Measurements from ENCODE around the gene NOS3.

NOS3 gene

DNA sequence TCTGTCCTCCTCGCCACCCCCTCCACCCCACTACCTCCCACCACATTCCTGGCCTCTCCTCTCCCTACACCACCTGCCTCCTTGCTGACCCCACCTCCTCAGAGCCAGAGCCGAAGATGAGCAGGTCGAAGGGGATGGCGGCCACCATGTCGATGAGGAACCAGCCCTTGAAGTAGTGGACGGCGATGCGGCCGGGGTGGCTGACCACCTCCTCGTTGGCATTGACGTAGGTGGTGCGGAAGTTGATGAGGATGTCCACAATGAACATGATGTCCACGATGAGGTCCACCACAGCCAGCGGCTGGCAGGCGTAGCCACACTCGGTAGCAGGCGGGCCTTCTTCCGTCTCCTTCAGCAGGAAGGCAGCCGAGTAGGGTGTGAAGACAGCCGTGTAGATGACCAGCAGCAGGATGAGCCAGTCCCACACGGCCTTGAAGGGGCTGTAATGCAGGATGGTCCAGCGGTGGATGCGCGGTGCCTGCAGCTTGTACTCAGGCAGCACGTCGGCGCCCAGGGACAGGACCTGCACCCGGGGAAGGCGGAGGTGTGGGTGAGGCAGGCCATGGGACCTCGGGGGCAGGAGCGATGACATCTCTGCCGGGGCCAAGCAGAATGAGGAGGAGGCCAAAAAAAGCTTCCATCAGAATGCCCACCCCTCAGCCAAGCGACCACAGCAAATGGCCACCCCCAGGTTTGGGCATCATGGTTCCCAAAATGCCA, 38.3 kb upstream of the NOS3 start:
- no peak for ATAC-seq

DNA sequence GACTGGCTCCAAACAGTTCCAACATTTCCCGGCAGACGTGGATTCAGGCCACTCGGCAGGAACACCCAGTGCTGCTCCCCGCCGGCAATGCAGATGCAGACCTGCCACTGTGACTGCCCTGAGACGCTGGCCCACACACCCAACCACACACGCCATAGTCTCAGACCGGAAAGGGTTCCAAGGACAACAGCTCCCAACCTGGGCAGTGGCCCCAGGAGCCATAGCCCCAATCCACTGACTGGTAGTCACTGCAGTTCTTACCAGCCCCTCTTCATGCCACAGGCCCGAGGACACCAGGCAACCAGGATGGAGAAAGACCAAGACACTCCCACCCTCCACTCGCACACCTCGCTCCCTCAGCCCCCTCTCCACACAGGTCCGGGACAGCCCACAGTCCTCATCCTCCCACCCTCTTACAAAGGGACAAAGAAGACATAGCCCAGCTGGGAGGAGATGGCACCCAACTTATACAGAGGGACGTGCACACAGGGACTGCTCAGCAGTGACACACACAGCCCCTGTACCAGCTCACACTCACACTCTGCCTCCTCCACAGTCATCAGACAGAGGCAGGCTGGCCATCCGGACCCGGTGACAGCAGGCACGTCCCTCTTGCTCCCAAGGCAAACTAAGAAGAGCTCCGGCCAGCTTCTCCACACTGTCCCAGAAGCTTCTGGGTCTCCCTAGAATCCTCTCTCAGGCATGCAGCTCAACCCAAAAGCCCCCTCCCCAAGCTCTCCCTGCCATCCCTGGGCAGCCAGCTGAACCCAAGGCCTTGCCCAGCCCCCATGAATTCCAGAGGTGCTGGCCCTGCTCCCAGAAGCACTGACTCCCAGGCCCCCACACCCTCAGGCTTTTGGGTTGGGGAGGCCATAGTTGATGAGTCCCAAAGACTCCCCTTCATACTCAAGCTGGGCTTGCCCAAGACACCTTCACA, 37.5 kb upstream of the NOS3 start:
- no peak for ATAC-seq

DNA sequence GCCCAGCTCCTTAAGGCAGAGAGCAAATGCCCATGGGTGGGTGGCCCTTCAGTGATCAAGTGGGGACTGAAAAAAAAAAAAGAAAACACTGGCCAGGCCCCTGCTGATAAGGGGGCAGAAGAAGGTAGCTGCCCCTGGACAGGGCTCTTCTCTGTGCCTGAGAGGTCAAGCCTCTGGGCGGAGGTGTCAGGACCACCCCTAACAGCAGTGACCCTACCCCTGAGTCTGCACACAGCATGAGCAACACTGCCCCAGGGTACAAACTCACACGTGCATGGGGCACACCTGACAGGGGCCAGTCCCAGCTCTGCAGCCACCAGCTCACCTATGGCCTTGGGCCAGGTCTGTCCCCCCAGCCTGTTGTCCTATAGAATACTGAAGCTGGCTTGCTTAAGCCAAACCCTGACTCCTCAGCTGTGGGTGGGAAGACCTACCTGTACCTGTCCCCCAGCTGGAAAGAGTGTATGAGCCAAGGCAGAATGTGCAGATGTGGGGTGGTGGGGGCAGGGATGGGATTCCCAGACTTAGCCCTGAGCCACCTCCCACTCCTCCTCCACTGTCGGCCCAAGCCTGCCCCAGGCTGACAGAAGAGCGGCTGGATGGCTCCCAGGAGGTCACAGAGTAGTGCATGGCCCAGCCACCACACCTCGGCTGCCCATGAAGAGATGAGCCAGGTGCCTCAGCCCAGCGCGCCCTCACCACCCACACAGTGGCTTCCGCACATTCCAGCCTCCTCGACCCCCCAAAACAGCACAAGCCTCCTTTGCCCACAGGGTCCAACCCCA, 36.4 kb upstream of the NOS3 start:
- ATAC-seq: no peak

DNA sequence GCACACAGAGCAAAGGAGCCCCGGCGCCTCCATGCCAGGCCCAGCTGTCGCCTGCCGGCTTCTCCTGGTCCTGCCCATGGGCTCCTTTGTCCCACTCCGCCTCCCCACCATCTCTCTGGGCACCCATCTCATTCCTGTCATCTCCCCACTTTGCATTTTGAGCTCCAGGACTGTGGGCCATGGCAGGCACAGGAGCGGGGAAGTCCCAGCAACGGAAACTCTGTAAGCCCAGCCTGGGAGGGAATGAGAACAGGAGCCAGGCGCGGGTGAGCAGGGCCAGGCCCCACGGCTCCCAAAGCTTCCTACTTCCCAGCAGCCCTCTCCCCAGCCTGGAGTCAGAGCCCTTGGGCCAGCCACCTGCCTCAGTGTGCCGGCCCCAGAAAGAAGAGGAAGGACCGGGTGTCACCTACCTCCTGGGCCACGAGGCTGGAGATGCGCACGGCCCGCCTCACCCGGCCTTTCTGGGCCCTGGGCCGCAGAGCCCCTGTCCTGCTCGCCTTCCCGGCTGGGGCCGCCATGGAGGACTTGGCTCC, 35.8 kb upstream of the NOS3 start:
- no peak for ATAC-seq

DNA sequence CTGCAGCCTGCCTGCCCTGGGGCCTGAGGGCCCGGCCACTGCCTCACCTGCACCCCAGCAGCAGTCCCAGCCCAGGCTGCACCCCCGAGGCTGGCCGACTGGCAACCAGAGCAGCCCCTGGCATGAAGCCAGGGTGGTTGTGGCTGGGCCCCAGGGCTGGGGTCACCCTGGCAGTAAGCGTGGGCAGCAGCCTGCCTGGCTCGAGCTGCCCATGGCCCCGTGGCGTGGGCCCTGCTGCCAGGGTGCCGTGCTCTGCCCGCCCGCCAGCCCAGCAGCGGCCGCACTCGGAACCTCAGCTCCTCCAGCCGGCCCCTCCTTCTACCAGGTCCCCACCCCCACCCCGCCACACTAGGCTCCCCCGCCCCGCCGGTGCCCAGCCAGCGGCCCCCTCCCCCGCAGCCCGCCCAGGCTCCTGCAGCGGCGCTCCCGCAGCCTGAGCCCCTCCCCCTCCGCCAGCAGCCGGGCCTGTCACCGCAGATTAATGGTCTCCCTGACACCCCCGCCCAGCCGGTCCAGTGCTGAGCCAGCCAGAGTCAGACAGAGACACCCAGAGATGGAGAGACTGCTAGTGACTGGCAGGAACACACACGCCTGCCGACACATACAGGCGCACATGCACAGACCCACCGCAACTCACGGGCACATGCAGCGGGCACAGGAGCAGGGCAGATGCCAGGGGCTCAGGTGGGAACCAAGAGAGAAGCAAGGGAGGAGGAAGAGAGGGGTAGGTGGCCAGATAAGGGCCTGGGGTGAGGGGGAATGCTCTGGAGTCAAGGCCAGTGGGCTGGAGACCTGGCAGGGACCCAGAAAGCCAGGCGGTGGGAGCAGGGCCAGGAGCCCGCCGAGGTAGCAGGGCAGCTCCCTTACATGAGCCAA, 35.1 kb upstream of the NOS3 start:
- no peak for ATAC-seq

DNA sequence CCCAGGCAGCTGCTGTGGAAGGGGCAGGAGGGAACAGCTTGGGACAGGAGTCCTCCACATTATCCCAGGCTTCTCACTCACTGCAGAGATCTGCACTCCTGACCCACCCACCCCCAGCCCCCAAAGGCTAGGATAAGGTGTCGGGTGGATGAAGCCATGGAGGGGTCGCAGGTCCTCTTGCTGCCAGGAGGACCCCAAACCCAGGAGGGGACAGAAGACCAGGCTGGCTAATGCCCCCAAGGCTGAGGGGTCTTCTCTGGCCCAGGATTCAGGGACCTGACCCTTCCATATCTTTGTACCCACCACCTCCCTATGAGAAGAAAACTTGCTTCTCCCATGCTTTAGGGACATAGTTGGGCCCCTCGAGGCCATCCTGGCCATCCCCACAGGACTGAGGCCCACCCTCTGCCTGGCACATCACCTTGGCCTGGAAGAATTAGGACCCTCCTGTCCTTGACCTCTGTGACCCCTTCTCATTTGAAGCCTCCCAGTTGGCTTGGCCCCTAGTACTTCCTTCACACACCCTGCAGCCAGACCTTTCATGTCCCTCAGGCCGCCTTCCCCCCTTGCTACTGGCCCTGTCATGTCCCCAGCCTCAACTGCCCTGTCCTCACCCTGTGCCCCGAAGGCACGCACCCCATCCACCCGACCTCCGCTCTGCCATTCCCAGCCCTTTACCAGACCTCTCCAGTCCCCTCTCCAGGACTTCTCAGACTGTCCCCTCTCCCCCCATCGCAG, 34.3 kb upstream of the NOS3 start:
- no peak for ATAC-seq

DNA sequence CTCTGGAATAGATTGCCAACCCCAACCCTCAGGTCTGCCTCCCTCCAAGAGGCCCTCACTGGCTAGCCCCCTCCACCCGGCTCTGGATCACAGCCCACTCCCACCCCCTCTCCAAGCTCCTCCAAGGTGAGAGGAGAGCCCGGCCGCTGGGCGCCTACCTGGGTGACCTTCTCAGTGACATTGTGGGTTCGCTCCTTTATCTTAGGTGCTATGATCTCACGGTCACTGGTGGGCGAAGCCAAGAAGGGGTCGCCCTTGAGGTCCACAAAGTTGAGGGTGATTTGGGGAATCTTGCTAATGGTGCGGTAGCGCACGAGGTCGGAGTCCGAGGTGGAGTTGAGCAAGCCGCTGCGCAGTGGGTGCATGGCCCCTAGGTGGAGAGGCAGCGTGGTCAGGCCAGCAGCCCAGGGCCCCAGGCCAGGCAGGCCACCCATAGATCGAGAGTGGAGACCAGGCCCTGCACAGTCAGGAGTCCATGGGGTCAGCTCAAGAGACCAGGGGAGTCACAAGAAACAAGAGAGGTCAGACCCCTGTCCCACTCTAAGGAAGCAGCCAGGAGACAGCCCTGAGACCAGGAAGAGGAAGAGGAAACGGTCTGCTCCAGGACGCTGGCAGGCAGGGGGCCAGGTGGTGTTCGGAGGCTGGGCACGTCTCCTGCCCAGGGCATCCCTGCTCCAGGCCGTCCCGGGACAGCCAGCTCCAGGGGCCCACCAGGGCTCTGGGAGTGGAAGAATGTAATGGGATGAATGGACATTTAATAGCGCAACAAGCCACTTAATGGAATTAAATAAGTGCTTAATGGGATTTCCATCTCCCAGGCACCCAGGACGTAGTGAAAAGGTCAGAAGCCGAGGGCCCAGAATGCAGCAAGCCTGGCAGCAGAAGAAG, 33.4 kb upstream of the NOS3 start:
- ATAC-seq: no peak

DNA sequence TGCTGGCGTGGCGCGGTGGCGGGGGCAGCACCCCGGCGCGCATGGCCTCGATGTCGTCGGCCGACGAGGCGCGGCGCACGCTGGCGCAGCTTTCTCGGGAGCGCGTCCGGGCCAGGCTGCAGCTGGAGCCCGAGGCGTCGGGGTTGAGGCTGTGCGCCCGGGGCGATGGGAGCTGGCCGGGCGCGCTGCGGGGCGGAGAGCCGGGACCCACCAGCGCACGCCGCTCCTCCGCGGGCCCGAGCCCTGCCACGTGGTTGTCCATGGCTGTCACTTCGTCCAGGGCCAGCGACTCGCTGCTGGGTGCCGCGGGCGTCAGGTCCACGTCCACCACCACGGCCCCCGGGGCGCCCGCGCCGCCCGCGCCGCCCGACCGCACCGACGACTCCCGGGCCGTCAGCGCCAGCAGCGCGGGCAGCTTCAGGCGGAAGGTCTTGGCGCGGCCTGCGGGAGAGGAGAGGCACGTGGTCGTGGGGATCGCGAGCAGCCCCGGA, 32.7 kb upstream of the NOS3 start:
- no peak for ATAC-seq

DNA sequence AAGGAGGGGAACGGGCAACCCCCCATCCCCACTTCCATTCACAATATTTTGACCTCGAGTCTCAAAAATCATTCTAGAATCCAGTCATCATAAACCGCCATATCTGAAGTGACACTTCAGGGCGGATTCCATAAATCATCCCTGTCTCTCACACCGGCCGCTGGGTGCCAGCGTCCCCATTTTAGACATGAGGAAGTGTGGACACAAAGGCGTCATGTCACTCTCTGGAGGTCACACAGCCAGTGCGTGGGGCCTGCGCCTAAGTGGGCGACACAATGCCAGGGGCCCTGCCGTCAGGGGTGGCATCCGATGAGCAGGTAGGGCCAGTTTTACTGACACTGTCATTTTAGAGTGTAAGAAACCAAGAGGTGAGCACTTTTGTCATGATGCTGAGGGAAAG, 32.2 kb upstream of the NOS3 start:
- ATAC-seq: no peak

DNA sequence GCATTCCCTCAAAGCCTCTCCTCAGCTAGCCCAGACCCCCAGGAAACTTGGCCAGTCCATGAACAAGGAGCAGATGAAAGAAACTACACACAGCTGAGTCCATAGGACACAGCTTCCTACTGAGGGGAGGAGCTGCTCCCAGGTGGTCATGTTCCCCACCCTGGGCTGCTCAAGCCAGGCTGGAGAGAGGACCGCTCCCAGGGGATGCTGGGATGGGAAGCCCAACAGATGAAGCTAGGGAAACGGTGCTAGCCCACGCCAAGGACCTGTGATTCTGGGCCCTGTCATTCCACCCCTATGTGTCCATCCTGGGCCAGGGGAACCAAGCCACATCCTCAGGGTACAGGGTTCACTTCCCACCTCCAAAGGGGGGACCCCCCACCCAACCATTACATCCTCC, 31.7 kb upstream of the NOS3 start:
- ATAC-seq: no peak

DNA sequence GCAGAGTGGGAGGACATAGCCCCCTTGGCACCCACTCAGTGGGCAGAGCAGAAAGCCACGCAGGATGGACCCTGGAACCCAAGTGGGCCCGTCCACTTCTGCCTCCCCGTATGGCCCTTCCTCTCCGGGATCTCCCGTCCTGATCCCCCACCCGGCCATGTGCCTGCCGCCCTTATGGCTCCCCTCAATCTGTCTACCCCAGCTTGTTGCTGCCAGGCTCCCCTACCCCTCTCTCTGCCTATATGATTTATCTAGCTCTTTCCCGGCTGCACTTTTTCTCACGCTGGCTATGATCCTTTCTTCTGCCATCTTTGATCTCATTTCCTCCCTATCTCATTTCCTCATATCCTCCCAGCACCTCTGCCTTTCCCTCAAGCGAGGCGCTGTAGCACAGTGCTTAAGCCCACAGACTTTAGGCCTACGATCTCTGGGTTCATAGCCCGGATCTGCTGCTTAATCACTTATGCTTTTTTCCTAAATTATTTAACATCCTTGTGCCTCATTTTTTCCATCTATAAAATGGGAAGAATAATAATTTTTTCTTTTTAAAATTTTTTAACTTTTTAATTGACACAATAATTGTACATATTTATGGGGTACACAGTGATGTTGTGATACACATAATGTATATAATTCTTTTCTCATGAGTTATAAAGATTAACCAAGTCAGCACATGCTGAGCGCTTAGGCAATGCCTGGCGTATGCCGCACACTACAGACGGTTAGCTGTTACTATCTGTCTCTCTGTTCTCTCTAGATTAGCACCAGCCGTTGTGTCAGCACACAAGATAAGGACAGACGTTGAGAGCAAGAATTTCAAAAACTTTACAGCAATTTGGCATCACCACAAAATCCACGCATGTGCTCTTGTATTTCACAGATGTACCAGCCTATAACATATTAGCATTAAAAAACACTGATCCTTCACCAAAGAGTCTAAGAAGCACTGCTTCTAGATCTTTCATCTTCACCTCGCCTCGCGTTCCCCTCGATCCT, 30.8 kb upstream of the NOS3 start:
- ATAC-seq: no peak

DNA sequence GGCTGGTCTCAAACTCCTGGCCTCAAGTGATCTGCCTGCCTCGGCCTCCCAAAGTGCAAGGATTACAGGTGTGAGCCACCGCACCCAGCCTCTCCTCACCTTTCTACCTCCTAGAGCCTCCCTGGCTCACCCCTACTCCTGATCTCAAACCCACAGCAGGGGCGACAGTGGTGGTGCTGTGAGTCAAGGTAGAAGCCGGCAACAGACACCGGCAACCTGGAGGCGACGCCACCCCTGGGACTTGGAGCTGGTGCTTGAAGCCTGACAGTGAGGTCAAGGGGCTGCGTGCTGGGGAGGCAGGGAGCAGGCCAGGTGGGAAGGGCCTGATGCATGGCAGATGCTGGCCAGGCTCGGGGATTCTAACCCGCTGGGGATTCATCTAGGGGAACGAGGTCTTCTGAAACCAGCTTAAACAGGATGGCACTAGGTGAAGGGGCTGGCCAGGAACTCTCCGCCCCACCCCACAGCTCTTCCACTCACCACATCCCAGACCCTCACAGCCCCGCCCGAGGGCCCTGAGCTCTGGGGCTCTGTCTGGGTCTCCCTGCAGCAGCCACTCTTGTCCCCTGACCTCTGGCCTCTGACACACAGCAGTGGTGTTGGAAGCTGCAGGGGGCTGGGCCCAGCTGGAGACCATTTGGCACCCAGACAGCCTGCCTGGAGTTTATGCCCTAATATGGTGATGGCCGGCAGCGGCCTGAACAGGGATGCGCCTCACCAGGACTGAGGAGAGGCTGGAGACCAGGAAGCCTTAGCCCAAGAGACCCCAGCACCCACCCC, 29.1 kb upstream of the NOS3 start:
- ATAC-seq: no peak

DNA sequence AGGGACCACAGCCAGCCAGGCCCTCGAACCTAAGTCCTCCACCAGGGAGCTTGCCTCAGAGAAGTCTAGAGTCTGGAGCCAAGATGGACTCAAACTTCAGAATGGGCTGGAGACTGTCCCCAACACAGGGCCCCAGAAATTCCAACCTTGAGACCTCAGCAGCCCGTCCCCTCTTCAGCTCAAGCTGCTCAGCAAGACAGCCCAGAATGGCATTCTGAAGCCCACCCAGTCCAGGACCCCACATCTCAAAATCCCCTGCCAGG, 28.6 kb upstream of the NOS3 start:
- no peak for ATAC-seq

DNA sequence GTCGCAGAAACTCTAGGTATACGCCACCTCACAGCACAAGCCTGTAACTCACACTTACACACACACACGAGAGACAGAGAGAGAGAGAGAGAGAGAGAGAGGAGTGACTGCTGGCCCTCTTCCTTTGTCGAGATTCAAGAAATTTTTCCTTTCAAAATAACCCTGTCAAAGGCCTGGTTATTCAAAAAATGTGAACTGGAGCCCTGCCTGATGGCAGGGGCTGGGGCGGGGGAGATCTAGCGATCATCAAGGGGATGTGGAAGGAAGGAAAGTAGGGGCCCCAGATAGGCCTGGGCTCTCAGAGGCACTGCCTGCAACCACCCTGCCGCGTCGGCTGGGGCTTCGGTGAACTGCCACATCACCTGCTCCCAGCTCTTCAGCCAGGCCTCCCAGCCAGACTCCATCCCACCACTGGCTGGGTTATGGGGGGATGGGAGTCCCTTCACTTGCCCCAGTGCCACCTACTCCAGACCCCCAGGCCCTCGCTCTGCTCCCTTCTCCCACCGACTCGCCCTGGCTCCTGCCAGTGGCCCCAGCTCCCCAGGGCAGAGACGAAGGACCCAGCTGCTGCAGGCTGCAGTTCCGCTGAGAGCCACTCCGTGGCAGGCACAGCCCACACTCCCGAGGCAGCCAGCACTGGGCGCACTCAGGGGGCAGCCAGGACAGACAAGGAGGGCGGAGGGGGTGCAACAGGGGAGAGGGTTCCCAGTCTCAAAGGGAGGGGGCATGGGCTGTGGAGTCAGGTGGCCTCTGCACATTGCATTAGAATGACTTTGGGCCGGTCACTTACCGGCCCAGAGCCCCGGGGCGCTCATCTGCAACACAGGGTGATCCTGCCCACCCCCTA, 28.0 kb upstream of the NOS3 start:
- ATAC-seq: peak; percentile 85 to 91

DNA sequence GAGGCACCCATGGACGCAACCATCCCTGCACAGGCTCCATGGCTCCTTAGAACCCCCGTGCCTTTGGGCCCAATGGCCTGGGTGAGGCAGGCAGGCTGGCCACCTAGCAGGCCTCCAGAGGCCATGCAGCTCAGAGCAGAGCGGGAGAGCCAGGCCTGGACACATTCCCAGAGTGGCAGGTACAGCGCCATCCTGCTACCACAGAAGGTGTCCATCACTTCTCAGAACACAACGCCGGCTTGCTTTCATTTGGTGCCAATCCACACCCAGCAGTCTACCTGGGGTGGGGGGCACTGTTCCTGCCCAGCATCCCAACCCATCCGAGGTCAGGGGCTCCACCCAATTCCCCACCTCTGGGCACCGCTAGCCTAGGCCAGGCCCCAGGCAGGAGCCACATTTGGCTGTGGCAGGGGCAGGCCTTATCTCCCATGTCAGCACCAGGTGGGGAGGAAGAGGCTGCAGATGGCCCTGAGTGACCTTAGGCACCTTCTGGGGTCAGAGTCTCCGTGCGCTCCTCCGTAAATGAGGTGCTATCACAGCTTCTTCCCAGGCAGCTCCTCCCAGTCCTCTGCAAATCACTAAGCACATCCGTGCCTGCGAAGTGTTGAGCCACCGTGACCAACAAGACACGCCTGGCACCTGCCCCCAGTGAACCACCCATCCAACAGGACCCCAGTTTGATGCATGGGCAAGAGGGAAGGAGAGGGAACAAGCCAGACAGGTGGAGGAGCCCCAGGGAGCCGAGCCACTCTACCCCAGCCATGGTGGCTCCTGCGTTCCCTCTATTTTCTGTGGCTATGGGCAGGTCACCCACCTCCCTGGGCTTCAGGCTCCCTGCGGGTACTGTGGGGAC, 26.9 kb upstream of the NOS3 start:
- ATAC-seq: no peak

DNA sequence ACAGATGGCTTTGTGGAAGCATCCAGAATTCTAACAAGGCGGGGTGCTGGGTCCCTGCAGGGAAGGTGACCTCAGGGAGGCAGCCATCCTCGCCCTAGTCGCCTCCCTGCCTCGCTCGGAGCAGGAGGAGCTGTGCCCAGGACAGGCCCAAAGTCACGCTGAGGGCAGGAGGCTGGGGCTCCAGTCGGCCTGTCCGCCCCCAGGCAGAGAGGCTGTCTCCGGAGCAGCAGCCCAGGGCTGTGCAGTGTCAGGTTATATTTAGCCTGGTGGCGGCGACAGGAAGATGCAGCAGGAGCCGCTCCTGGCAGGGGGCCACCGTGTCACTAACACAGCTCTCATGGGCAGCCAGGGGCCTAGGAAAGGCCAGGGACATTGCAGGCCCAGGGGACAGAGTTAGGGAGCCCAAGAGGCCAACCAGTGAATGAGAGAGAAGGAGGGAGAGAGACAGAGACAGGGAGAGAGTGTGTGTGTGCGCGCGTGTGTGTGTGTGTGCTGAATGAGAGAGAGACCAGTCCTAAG, 26.2 kb upstream of the NOS3 start:
- ATAC-seq: no peak

Data from activated CD4-positive, CD25-positive, alpha-beta regulatory T cell treated with anti-CD3 and anti-CD28 coated beads, Interleukin-2, amount 50 U/mL, for 24 hours (primary cell).